H1 (cell line): Measurements from ENCODE around the gene CACNA2D3. TPM values are rescaled to one million over a fixed set of nuclear protein-coding genes. Genes with fewer than 3 reads are reported as not detected.

ENCODE experiments used
- CTCF ChIA-PET: fragments of 300-600 bp; sonication (Branson Sonifier 250); formaldehyde crosslinking; loops from one replicate; lab custom pipeline; 2021; ENCODE audit not compliant: partially characterized antibody; lab: Charles Lee
- POLR2A ChIA-PET: fragments of 300-600 bp; sonication (Branson Sonifier 250); formaldehyde crosslinking; loops from one replicate; lab custom pipeline; 2021; ENCODE audit warnings: inconsistent platforms; ENCODE audit not compliant: partially characterized antibody; lab: Charles Lee
- DNase-seq, 2 experiments: peaks; one replicate each; pipeline versions ENCODE4 v3.0.0 to v3.0.0-alpha.2; 2010 to 2022; ENCODE audit warnings: low spot score in 2 of 2, low read depth in 1 of 2, mixed read lengths in 1 of 2
- FAIRE-seq: peaks from 2 replicates; lab custom pipeline; 2011; peaks lifted over from hg19 to GRCh38; lab: Jason Lieb, UNC
- H2AFZ ChIP-seq: 2 replicates; pipeline ENCODE4 v1.8.1; 2012; ENCODE audit warnings: low read length, inconsistent platforms
- H2AK5ac ChIP-seq: 2 replicates; pipeline ENCODE4 v1.6.1; 2013; ENCODE audit warnings: low read depth, low read length
- H2BK120ac ChIP-seq: replicated peaks from 2 replicates; pipeline ENCODE3; 2013; ENCODE audit warnings: low read depth, low read length, inconsistent platforms
- H2BK12ac ChIP-seq: 2 replicates; pipeline ENCODE4 v1.6.1; 2013; ENCODE audit warnings: low read depth, low read length
- H2BK15ac ChIP-seq: 2 replicates; pipeline ENCODE4 v1.6.1; 2013; ENCODE audit warnings: low read length
- H2BK20ac ChIP-seq: 2 replicates; pipeline ENCODE4 v1.6.1; 2013; ENCODE audit warnings: low read length
- H2BK5ac ChIP-seq: 2 replicates; pipeline ENCODE4 v1.6.1; 2013; ENCODE audit warnings: low read depth, low read length
- H3K14ac ChIP-seq: 2 replicates; pipeline ENCODE4 v1.6.1; 2013; ENCODE audit warnings: inconsistent platforms; ENCODE audit not compliant: insufficient read length
- H3K18ac ChIP-seq: 2 replicates; pipeline ENCODE4 v1.6.1; 2013; ENCODE audit warnings: low read length; ENCODE audit errors: extremely low read depth
- H3K23ac ChIP-seq: 2 replicates; pipeline ENCODE4 v1.6.1; 2013; ENCODE audit warnings: inconsistent platforms; ENCODE audit not compliant: insufficient read length
- H3K23me2 ChIP-seq: 2 replicates; pipeline ENCODE4 v1.6.1; 2013; ENCODE audit warnings: low read depth, low read length
- H3K27ac ChIP-seq: 2 replicates; pipeline ENCODE4 v1.6.1; 2011; ENCODE audit warnings: low read depth, low read length, inconsistent platforms
- H3K27me3 ChIP-seq, 4 experiments: replicated peaks in 1 of 4; 1 replicate in 1 of 4; 2 replicates in 3 of 4; pipeline versions ENCODE4 v1.6.1 to v1.8.1; 2011 to 2013; ENCODE audit warnings: low read length in 3 of 4, mild to moderate bottlenecking in 3 of 4, inconsistent platforms in 2 of 4, mixed read lengths in 2 of 4, moderate library complexity in 1 of 4; ENCODE audit not compliant: control insufficient read depth in 3 of 4, insufficient read depth in 3 of 4; ENCODE audit errors: extremely low read depth in 1 of 4
- H3K36me3 ChIP-seq, 4 experiments: 2 replicates each; pipeline versions ENCODE4 v1.6.1 to v1.8.1; 2011 to 2013; ENCODE audit warnings: mild to moderate bottlenecking in 4 of 4, low read length in 3 of 4, moderate library complexity in 2 of 4, control low read depth in 1 of 4, inconsistent platforms in 1 of 4; ENCODE audit not compliant: insufficient read depth in 4 of 4, control insufficient read depth in 2 of 4
- H3K4ac ChIP-seq: replicated peaks from 2 replicates; pipeline ENCODE3; 2013; ENCODE audit warnings: low read length, low read depth, mixed read lengths, inconsistent platforms; ENCODE audit not compliant: insufficient read length
- H3K4me1 ChIP-seq, 4 experiments: replicated peaks in 1 of 4; 1 replicate in 1 of 4; 2 replicates in 3 of 4; pipeline versions ENCODE4 v1.6.1 to v1.8.1; 2011 to 2013; ENCODE audit warnings: low read length in 3 of 4, inconsistent platforms in 2 of 4, mixed read lengths in 1 of 4; ENCODE audit not compliant: insufficient read depth in 4 of 4, control insufficient read depth in 3 of 4
- H3K4me2 ChIP-seq, 2 experiments: 2 replicates each; pipeline versions ENCODE4 v1.6.1 to v1.8.1; 2011 to 2013; ENCODE audit warnings: low read depth in 2 of 2, low read length in 2 of 2, control low read depth in 1 of 2, inconsistent platforms in 1 of 2, mild to moderate bottlenecking in 1 of 2; ENCODE audit not compliant: insufficient read depth in 1 of 2
- H3K4me3 ChIP-seq, 4 experiments: fragments of 200-600, 300-600 bp in 1 of 4; sonication (generic), shearing (Covaris generic), sonication (Bioruptor Twin) in 1 of 4; 2 replicates each; pipeline versions ENCODE4 v1.5.1 to v1.8.1; 2011 to 2016; ENCODE audit warnings: low read length in 4 of 4, low read depth in 3 of 4, control low read depth in 2 of 4, inconsistent platforms in 2 of 4, mild to moderate bottlenecking in 2 of 4, mixed read lengths in 1 of 4, moderate library complexity in 1 of 4; ENCODE audit not compliant: insufficient read depth in 2 of 4; ENCODE audit errors: extremely low read depth in 1 of 4
- H3K56ac ChIP-seq: replicated peaks from 2 replicates; pipeline ENCODE3; 2013; ENCODE audit warnings: low read depth, mild to moderate bottlenecking, mixed read lengths, low read length, inconsistent platforms; ENCODE audit not compliant: insufficient read length
- H3K79me1 ChIP-seq: 2 replicates; pipeline ENCODE4 v1.6.1; 2013; ENCODE audit warnings: low read depth, low read length, control low read depth
- H3K79me2 ChIP-seq, 2 experiments: 2 replicates each; pipeline versions ENCODE4 v1.6.1 to v1.8.1; 2012 to 2013; ENCODE audit warnings: low read length in 2 of 2, mild to moderate bottlenecking in 2 of 2, inconsistent platforms in 1 of 2; ENCODE audit not compliant: insufficient read depth in 2 of 2, control insufficient read depth in 1 of 2
- H3K9ac ChIP-seq, 4 experiments: replicated peaks in 1 of 4; 1 replicate in 1 of 4; 2 replicates in 3 of 4; pipeline versions ENCODE4 v1.6.1 to v1.8.1; 2011 to 2013; ENCODE audit warnings: low read depth in 3 of 4, low read length in 3 of 4, control low read depth in 2 of 4, mild to moderate bottlenecking in 2 of 4, moderate library complexity in 2 of 4, inconsistent platforms in 1 of 4; ENCODE audit errors: extremely low read depth in 1 of 4
- H3K9me3 ChIP-seq, 2 experiments: 2 replicates each; pipeline versions ENCODE4 v1.6.1 to v1.8.1; 2012 to 2013; ENCODE audit warnings: mild to moderate bottlenecking in 2 of 2, moderate library complexity in 2 of 2, control low read depth in 1 of 2, inconsistent platforms in 1 of 2, low read depth in 1 of 2, low read length in 1 of 2, mixed read lengths in 1 of 2; ENCODE audit not compliant: insufficient read depth in 2 of 2
- H4K20me1 ChIP-seq, 2 experiments: replicated peaks in 1 of 2; 2 replicates each; pipeline versions ENCODE3 to v1.8.1; 2011 to 2013; ENCODE audit warnings: inconsistent platforms in 2 of 2, low read length in 2 of 2, mild to moderate bottlenecking in 1 of 2; ENCODE audit not compliant: insufficient read depth in 2 of 2, control insufficient read depth in 1 of 2
- H4K5ac ChIP-seq: 2 replicates; pipeline ENCODE4 v1.6.1; 2013; ENCODE audit warnings: low read length, low read depth, mixed read lengths, inconsistent platforms; ENCODE audit not compliant: insufficient read length
- H4K8ac ChIP-seq: 2 replicates; pipeline ENCODE4 v1.8.0; 2013; ENCODE audit warnings: mild to moderate bottlenecking, moderate library complexity, low read length, inconsistent platforms; ENCODE audit not compliant: insufficient read depth; ENCODE audit errors: extremely low read depth
- H4K91ac ChIP-seq: replicated peaks from 2 replicates; pipeline ENCODE3; 2013; ENCODE audit warnings: low read length, mixed read lengths, inconsistent platforms; ENCODE audit not compliant: insufficient read length
- BACH1 ChIP-seq: IDR thresholded peaks from 2 replicates; pipeline ENCODE4 v1.6.1; 2012; ENCODE audit warnings: low read length, improper control_type of control experiment
- CBX5 ChIP-seq: fragments of 300-800, 300-1000 bp; sonication (generic); IDR thresholded peaks from 2 replicates; pipeline ENCODE4 v1.7.1; 2016; ENCODE audit warnings: antibody characterized with exemption, low read length, low read depth
- CBX8 ChIP-seq: fragments of 300-800, 300-1000 bp; sonication (generic); IDR thresholded peaks from 2 replicates; pipeline ENCODE4 v1.7.1; 2016; ENCODE audit warnings: low read depth, low read length, borderline replicate concordance
- EZH2 ChIP-seq: fragments of 200-600 bp; sonication (generic); IDR thresholded peaks from 2 replicates; pipeline ENCODE4 v1.7.1; 2012; ENCODE audit warnings: low read depth, mild to moderate bottlenecking, moderate library complexity, low read length, inconsistent platforms; ENCODE audit not compliant: severe bottlenecking
- GABPA ChIP-seq: IDR thresholded peaks from 2 replicates; pipeline ENCODE4 v1.6.1; 2011; ENCODE audit warnings: mild to moderate bottlenecking, low read length, moderate library complexity, borderline replicate concordance; ENCODE audit not compliant: insufficient read depth
- HDAC2 ChIP-seq, 2 experiments: fragments of 300-600 bp in 1 of 2; sonication (generic) in 1 of 2; IDR thresholded peaks; 2 replicates each; pipeline ENCODE4 v1.6.1; 2011 to 2012; ENCODE audit warnings: low read depth in 2 of 2, low read length in 2 of 2, mild to moderate bottlenecking in 2 of 2, moderate library complexity in 2 of 2, borderline replicate concordance in 1 of 2, inconsistent platforms in 1 of 2
- JUN ChIP-seq: IDR thresholded peaks from 2 replicates; pipeline ENCODE4 v1.6.1; 2011; ENCODE audit warnings: low read depth, mild to moderate bottlenecking, improper control_type of control experiment, low read length
- JUND ChIP-seq: IDR thresholded peaks from 2 replicates; pipeline ENCODE4 v1.6.1; 2011; ENCODE audit warnings: mild to moderate bottlenecking, improper control_type of control experiment, low read length
- PHF8 ChIP-seq: fragments of 200-600 bp; sonication (generic); conservative IDR thresholded peaks from 2 replicates; pipeline ENCODE4 v1.7.1; 2012; ENCODE audit warnings: low read depth, mild to moderate bottlenecking, inconsistent platforms, low read length, moderate library complexity
- SAP30 ChIP-seq: fragments of 300-600 bp; sonication (generic); IDR thresholded peaks from 2 replicates; pipeline ENCODE4 v1.7.1; 2012; ENCODE audit warnings: low read length, moderate library complexity, mild to moderate bottlenecking, inconsistent platforms; ENCODE audit not compliant: insufficient read depth, insufficient replicate concordance
- SIRT6 ChIP-seq: IDR thresholded peaks from one replicate; pipeline ENCODE4 v1.7.1; 2012; ENCODE audit warnings: low read length, inconsistent platforms
- SP4 ChIP-seq: IDR thresholded peaks from 2 replicates; pipeline ENCODE4 v1.6.1; 2012; ENCODE audit warnings: low read length, inconsistent platforms
- TEAD4 ChIP-seq: IDR thresholded peaks from 2 replicates; pipeline ENCODE4 v1.6.1; 2012; ENCODE audit warnings: low read depth, low read length, inconsistent platforms, mixed read lengths
- WGBS, 2 experiments: shearing (Covaris generic) in 1 of 2; methylation state at CpG; one replicate each; pipeline versions ENCODE4 v1.1.6 to v1.1.7; 2013 to 2015; ENCODE audit warnings: low lambda C conversion rate in 2 of 2, mixed read lengths in 2 of 2, inconsistent platforms in 1 of 2, low coverage in 1 of 2, missing lambda C conversion rate in 1 of 2; ENCODE audit not compliant: insufficient replicate concordance in 2 of 2, insufficient coverage in 1 of 2, insufficient read length in 1 of 2; ENCODE audit errors: extremely low coverage in 1 of 2, missing lambda C conversion rate in 1 of 2; 5-methylcytosine and 5-hydroxymethylcytosine counted together
- polyA plus RNA-seq, 7 experiments: library from polyadenylated mRNA; depleted of rRNA in 3 of 7; stranded (reverse) in 5 of 7; unstranded in 2 of 7; fragments of >200 nt in 5 of 7; fragments of 200-250 nt in 2 of 7; gene quantifications; 1 replicate in 5 of 7; 2 replicates in 1 of 7; 4 replicates in 1 of 7; pipeline versions ENCODE4 v1.2.1 to v1.2.3, GENCODE V29; 2011 to 2013; ENCODE audit warnings: missing spikeins in 2 of 7, mixed read lengths in 2 of 7
- total RNA-seq: library from RNA; stranded (reverse); fragmentation: NEBNext Ultra II Directional; extraction: Animal tissue kit (Norgen Biotek cat#: 25700); gene quantifications from 2 replicates; pipeline ENCODE4 v1.2.1, GENCODE V29; 2021

CACNA2D3 gene
- total and polyA plus RNA-seq, 2 of the 8 experiments (the other 6 are each of a cell fraction or from before 2014, with no cell fraction given) = 1.5 to 1.8 TPM

GRCh38 chr3:54900838-54901591, 778.7 kb downstream of the CACNA2D3 start:
- Histone ChIP-seq H4K20me1 (no peaks in the 10 kb centered on the region), H3K4me2 (no peak overlapping the region), H3K18ac (no peak overlapping the region), H3K79me2 (no peaks in the 10 kb centered on the region), H3K4me3 (no peak overlapping the region), H2AFZ (no peak overlapping the region), H2AK5ac (no peak overlapping the region), H2BK15ac (no peak overlapping the region), H3K4ac (no peak overlapping the region), H3K79me1 (no peaks in the 10 kb centered on the region), H2BK5ac (no peak overlapping the region), H3K27ac (no peak overlapping the region), H3K23me2 (no peaks in the 10 kb centered on the region), H3K36me3 (no peaks in the 10 kb centered on the region), H3K23ac (no peak overlapping the region), H4K8ac (no peak overlapping the region), H4K5ac (no peak overlapping the region), H3K27me3 (no peaks in the 10 kb centered on the region), H3K4me1 (no peaks in the 10 kb centered on the region), H4K91ac (no peak overlapping the region), H2BK120ac (no peak overlapping the region), H3K56ac (no peak overlapping the region), H3K9ac (no peak overlapping the region), H2BK20ac (no peak overlapping the region), H3K9me3 (no peaks in the 10 kb centered on the region), H2BK12ac (no peak overlapping the region), H3K14ac (no peak overlapping the region)
- no peak for DNase-seq
- no peak for FAIRE-seq
- ChIA-PET CTCF (no interaction called here), POLR2A (no interaction called here)
- 89% methylated on average over 8 of the region's 8 CpGs; no CpG with 5 or more reads in 1 of the 2 experiments for WGBS, 2 experiments
- TF ChIP-seq JUN = no peak
- no peak for TF ChIP-seq SP4
- TF ChIP-seq CBX8 = no peak
- no peak for TF ChIP-seq GABPA
- no peak for TF ChIP-seq HDAC2 (IDR thresholded peaks at IDR 0.05; ENCODE audit: borderline replicate concordance in 1 of 2, low read depth in 2 of 2, low read length in 2 of 2)
- TF ChIP-seq TEAD4 = no peak
- TF ChIP-seq JUND = no peak
- TF ChIP-seq CBX5 = no peak
- no peak for TF ChIP-seq PHF8
- no peak for TF ChIP-seq BACH1
- no peak for TF ChIP-seq SIRT6
- TF ChIP-seq SAP30 = no peak
- TF ChIP-seq EZH2 = no peak
